RPMI8226 (cell line): Measurements from ENCODE around the gene CAMK1G.

Experiments used
- DNase-seq: peaks from one replicate; pipeline ENCODE4 v3.0.0-alpha.2; 2015

CAMK1G gene

GRCh38 chr1:209643285-209644020 is 59.9 kb downstream of the CAMK1G start:
- no peak for DNase-seq

GRCh38 chr1:209645574-209646452 is 62.3 kb downstream of the CAMK1G start:
- no peak for DNase-seq

- no peak for DNase-seq
Observed at GRCh38 chr1:209646558-209646957, 63.0 kb downstream of the CAMK1G start.

- DNase-seq, result no peak
Observed at GRCh38 chr1:209647156-209647555, 63.6 kb downstream of the CAMK1G start.

GRCh38 chr1:209648346-209648745 is 64.8 kb downstream of the CAMK1G start:
- DNase-seq, result no peak

- DNase-seq, result peak; percentile 85
Observed at GRCh38 chr1:209648931-209649776, 65.6 kb downstream of the CAMK1G start.

- no peak for DNase-seq
Observed at GRCh38 chr1:209650454-209650853, 66.9 kb downstream of the CAMK1G start.

- DNase-seq, result peak; percentile 86
Observed at GRCh38 chr1:209651138-209651587, 67.6 kb downstream of the CAMK1G start.

- DNase-seq, result no peak
Observed at GRCh38 chr1:209652121-209652735, 68.7 kb downstream of the CAMK1G start, which contains the start of gene LAMB3. Gene LAMB3 (minus strand): TSS chr1:209652425. CDS start chr1:209650944, 1,481 bp downstream.

GRCh38 chr1:209652873-209653401 is 69.4 kb downstream of the CAMK1G start:
- peak; percentile 99 for DNase-seq

GRCh38 chr1:209653915-209654351 is 70.4 kb downstream of the CAMK1G start:
- peak; percentile 62 for DNase-seq

GRCh38 chr1:209655411-209656231 is 72.1 kb downstream of the CAMK1G start:
- DNase-seq, result no peak

- peak; percentile 41 for DNase-seq
Observed at GRCh38 chr1:209657140-209657879, 73.8 kb downstream of the CAMK1G start.

- DNase-seq, result peak; percentile 34
Observed at GRCh38 chr1:209657918-209658317, 74.4 kb downstream of the CAMK1G start.

GRCh38 chr1:209659909-209660308 is 76.4 kb downstream of the CAMK1G start:
- DNase-seq, result peak; percentile 70

- no peak for DNase-seq
Observed at GRCh38 chr1:209661071-209661470, 77.6 kb downstream of the CAMK1G start.

GRCh38 chr1:209662879-209663327 is 79.4 kb downstream of the CAMK1G start:
- DNase-seq, result no peak
